HG03025 (cell line): ENCODE measurements around the gene ADAMTS17.
"Not testable (repeated sequence)": the region's sequence is repeated elsewhere in the genome, so short reads cannot be mapped to it uniquely, and the experiment has no call there.

Experiments used
- ATAC-seq: cut with Tn5 transposase; IDR thresholded peaks from one replicate; pipeline ENCODE4 v1.9.1; 2021; ENCODE audit warnings: mild to moderate bottlenecking, moderate library complexity; ENCODE audit not compliant: unreplicated experiment, low FRiP score

Gene ADAMTS17

GRCh38 chr15:99984491-99985243, 357.1 kb downstream of the ADAMTS17 start:
- ATAC-seq: no peak

DNA sequence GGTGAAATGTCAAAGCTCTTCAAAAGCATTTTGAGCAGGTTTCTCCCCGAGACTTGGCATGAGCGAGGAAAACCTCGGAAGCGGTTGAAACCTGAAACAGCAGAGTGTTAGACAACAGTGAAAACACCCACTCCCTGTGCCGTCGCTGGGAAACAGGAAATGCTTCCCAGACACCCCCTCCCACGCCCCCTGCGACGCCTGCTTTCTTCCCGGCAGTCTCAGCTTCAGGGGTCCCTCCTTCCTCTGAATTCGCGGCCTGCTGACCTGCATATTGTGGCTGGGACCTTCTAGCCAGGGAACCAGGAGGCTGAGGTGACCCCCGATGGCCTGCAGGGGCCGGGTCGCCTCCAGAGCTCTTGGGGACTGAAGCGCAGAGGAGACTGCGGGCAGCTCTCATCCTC, 357.9 kb downstream of the ADAMTS17 start:
- no peak for ATAC-seq

DNA sequence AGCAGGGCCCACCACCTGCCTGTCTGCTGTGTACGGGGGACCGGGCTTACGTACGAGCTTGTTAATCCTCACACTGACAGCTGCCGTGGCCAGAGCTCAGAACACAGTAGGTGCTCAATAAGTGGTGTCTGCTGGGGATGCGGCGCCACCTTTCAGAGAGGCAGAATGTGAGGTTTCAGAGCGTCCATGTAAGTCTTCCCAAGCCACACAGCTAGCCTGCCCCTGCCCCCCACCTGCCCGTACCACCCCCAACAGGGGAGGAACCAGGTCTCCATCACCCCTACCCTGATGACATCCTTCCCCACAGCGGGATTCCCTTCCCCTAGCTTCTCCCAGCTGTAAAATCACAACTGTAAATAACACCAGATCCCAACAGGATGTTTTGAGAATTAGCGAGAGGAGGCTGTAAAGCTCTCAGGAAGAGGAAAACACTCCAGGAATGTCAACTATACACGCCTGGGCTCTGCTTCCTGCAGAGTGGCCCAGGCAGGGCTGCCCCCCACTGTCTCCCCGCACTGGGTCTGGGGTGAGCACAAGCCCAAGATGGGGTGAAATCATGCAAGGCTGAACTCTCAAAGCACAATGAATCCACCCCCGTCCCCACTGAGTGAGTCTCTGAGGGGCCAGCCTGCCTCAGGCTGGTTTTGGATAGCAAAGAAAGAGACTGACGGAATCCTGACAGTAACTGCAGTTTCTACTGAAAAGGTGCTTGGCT, 358.4 kb downstream of the ADAMTS17 start:
- no peak for ATAC-seq

DNA sequence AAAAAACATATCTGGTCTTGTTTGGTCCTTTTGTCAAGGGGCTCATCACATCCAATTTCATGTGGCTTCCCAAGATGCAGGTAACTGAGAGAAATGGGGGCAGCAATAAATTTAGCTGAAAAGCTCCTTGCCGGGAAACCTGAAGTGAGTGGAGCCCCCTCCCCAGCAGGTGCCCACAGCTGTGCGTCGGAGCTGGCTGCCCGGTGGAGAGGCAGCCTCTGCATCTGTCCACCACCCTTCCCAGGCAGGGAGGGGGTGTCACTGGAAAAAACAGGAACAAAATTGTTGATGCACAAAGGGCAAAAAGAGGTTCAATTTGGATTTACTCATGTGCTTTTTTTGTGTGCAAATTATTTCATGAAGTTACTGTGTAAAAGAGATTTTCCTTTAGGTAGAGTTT, 359.1 kb downstream of the ADAMTS17 start:
- no peak for ATAC-seq

GRCh38 chr15:99981839-99982658, 359.7 kb downstream of the ADAMTS17 start:
- ATAC-seq: no peak

- ATAC-seq: no peak
These were observed 360.6 kb downstream of the ADAMTS17 start for GRCh38 chr15:99981191-99981647.

GRCh38 chr15:99980752-99981151, 361.0 kb downstream of the ADAMTS17 start:
- ATAC-seq: no peak

DNA sequence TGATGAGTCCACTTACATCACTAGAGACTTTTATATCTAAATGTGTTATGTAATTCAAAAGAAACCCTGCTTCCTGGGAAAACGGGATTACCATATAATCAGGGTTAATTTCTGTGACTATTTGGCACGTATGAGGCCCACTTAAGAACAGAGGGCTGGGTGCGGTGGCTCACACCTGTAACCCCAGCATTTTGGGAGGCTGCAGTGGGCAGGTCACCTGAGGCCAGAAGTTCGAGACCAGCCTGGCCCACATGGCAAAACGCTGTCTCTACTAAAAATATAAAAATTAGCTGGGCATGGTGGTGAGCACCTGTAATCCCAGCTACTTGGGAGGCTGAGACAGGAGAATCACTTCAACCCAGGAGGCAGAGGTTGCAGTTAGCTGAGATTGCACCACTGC, 361.9 kb downstream of the ADAMTS17 start:
- not testable (repeated sequence) for ATAC-seq

- ATAC-seq: no peak
These were observed 362.4 kb downstream of the ADAMTS17 start for GRCh38 chr15:99979371-99979770.

GRCh38 chr15:99978426-99978825, 363.3 kb downstream of the ADAMTS17 start:
- ATAC-seq: no peak

- no peak for ATAC-seq
These were observed 363.8 kb downstream of the ADAMTS17 start for GRCh38 chr15:99977929-99978328.

DNA sequence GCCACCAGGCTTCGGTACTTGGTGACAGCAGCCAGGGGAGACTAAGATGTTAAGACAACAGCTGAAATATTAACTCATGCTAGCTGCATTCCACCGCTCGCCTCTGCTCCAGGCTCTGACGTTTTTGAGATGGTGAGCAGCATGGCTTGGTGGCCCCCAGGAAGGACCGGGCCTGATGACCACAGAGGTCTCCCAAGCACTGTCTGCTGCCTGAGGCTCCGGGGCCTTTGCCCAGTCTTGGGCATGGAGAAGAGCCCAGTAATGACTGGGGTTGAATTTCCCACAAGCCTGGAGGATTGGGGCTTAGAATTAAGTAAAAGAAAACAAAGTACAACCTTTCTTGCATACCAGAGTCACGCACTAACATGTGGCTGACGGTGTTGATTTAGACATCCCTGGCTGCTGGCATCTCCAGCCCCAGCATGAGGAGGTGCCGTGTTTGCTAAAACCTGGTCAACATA, 364.9 kb downstream of the ADAMTS17 start:
- no peak for ATAC-seq

DNA sequence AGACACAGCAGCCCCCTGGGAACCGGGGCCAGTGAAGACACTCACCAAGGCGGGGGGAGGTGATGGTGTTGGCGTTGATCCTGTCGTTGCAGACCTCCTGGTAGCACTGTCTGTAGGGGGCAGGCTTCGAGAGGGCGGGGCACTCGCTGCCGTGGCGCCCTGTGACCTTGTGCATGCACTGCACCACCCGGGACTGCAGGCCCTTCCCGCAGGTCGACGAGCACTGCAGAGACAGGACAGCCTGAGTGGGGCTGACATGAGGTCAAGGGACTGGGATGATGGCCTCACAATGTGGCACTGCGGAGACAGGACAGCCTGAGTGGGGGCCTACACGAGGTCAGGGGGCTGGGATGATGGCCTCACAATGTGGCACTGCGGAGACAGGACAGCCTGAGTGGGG, 365.8 kb downstream of the ADAMTS17 start:
- no peak for ATAC-seq

DNA sequence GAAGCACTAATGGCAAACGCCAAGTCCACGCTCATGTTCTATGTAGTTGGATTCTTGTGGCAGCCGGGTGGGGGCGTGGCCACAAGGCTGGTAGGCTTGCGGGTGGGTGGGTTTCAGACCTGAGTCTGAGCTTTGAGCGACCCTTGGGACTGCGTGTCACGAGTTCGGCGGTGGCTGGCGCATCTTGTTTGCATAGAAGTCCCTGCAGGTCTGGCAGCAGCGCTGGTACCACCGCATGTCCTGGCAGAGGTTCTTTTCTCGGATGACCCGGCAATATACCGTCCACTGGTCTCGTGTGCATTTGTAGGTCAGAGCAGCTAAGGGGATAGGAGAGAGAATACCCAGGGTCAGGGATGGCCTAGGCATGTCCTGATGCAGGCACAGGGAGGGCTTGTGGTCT, 367.5 kb downstream of the ADAMTS17 start:
- ATAC-seq: no peak

DNA sequence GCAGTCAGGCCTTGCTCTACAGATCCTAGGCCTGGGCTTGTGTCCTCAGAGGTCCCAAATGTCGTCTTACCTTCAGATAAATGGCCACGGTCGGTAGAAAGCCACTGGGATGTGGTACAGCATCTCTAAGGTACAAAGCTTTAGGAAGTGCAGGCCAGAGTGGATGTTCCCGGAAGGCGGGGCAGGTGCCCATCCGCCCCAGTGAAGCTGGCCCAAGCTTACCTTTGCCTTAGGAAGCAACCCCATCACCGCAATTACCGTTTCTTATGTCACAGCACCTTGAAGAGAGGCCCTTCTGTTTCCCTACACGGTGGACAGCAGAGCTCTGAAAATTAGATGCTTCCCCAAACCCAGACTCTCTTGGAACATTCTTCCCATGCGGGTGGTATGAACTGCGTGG, 368.4 kb downstream of the ADAMTS17 start:
- no peak for ATAC-seq

GRCh38 chr15:99970891-99971430, 370.8 kb downstream of the ADAMTS17 start:
- ATAC-seq: no peak

DNA sequence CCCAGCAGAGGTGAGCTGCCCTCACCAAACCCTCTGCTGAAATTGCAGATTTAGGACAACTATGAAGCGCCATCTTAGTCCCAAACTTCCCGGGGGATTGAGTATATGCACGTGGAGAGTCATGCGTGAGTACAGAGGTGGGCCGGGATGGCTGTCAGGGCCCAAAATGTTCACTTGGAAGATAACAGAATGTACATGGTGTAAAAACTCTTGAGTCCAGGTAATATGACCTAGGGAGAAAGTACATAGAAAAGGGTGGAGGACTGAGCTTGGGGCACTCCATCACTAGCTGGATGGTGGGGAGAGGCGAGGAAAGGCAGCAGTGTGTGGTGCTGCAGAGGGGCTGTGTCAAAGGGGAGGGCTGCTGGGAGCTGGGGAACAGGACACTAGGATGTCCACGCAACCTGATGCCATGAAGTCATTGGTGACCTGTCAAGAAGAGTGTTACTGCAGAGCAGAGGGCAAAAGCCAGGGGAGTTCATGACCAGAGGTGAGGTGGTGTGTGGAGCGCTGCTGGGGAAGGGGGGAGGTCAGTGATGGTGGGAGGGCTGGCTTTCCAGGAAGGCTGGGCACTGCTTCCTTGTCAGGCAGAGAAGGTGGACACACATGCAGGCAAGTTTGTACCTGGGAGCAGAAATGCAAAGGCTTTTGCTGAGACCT, 372.4 kb downstream of the ADAMTS17 start:
- no peak for ATAC-seq

DNA sequence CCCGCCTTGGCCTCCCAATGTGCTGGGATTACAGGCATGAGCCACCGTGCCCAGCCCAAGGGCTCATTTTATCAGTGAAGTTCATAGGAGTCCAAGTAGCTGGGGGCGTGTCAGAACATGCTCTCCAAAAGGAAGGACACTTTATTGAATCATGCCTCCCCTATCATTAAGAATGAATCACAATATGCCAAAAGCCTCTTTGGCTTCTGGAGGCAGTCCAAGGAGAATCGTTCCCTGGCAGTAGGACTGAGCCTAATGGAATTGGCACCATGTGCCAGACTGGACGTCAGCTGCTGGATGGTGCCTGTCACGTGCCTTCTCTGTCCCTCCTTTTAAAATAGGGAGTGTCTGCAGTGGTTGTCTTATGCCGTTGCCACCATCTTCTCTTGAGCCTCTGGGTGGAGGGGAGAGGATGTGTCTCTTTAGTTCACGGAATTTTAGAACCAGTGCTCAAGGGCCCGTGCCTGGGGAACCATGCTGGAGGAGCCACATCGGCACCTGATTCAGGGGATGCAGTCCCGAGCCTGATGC, 373.9 kb downstream of the ADAMTS17 start:
- no peak for ATAC-seq

DNA sequence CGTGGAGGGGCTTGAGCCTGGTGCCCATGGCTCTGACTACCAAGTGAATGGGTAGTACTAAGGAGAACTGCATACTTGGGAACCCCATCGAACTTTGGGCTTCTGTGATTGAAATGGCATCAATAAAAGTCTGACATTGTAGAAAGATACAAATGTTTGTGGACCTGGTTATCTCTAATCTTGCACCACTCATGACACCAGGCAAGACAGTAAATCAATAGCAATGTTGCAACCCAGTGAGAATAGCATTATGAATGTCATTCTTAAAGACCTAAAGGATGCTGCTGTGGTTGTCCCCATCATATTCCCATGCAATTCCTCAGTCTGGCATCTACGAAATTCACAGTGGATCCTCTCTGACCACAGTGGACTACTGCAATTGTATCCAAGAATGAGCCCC, 375.0 kb downstream of the ADAMTS17 start:
- ATAC-seq: no peak

- ATAC-seq: no peak
These were observed 376.4 kb downstream of the ADAMTS17 start for GRCh38 chr15:99965376-99965775.
